H9 (cell line): ENCODE measurements around the gene SS18. TPM values are rescaled to one million over a fixed set of nuclear protein-coding genes. Genes with fewer than 3 reads are reported as not detected.
"Not testable (repeated sequence)": the region's sequence is repeated elsewhere in the genome, so short reads cannot be mapped to it uniquely, and the experiment has no call there.

ENCODE experiments used
- DNase-seq: peaks from one replicate; pipeline ENCODE4 v3.0.0-alpha.2; 2017
- H2AFZ ChIP-seq: one replicate; pipeline ENCODE4 v1.6.1; 2013; ENCODE audit warnings: mild to moderate bottlenecking, low read length, control low read depth, moderate library complexity
- H2AK5ac ChIP-seq: 2 replicates; pipeline ENCODE4 v1.6.1; 2013; ENCODE audit warnings: low read length, control low read depth, mixed read lengths; ENCODE audit not compliant: insufficient read length
- H2BK120ac ChIP-seq: one replicate; pipeline ENCODE4 v1.6.1; 2013; ENCODE audit warnings: low read depth, mild to moderate bottlenecking, low read length, control low read depth, inconsistent platforms; ENCODE audit not compliant: poor library complexity, severe bottlenecking
- H2BK12ac ChIP-seq: 2 replicates; pipeline ENCODE4 v1.6.1; 2013; ENCODE audit warnings: low read length, control low read depth, mixed read lengths, low read depth; ENCODE audit not compliant: insufficient read length
- H2BK15ac ChIP-seq: 2 replicates; pipeline ENCODE4 v1.6.1; 2013; ENCODE audit warnings: low read depth, low read length, control low read depth
- H2BK20ac ChIP-seq: one replicate; pipeline ENCODE4 v1.6.1; 2013; ENCODE audit warnings: low read depth, mild to moderate bottlenecking, low read length, control low read depth, inconsistent platforms; ENCODE audit not compliant: poor library complexity, severe bottlenecking
- H2BK5ac ChIP-seq: 2 replicates; pipeline ENCODE4 v1.6.1; 2013; ENCODE audit warnings: low read length, control low read depth, mixed read lengths; ENCODE audit not compliant: insufficient read length
- H3K14ac ChIP-seq: 2 replicates; pipeline ENCODE4 v1.6.1; 2013; ENCODE audit warnings: low read length, control low read depth; ENCODE audit not compliant: insufficient read depth
- H3K18ac ChIP-seq: 2 replicates; pipeline ENCODE4 v1.6.1; 2013; ENCODE audit warnings: low read depth, mild to moderate bottlenecking, mixed read lengths, low read length, control low read depth; ENCODE audit not compliant: insufficient read length
- H3K23ac ChIP-seq: 2 replicates; pipeline ENCODE4 v1.6.1; 2013; ENCODE audit warnings: low read length, control low read depth, mixed read lengths, low read depth; ENCODE audit not compliant: insufficient read length
- H3K23me2 ChIP-seq: 2 replicates; pipeline ENCODE4 v1.6.1; 2013; ENCODE audit warnings: low read depth, mild to moderate bottlenecking, mixed read lengths, low read length, control low read depth; ENCODE audit not compliant: insufficient read length, poor library complexity, severe bottlenecking
- H3K27ac ChIP-seq: 2 replicates; pipeline ENCODE4 v1.5.1; 2013; ENCODE audit warnings: low read length, control low read depth, mixed read lengths, low read depth; ENCODE audit not compliant: insufficient read length
- H3K27me3 ChIP-seq: 2 replicates; pipeline ENCODE4 v1.6.1; 2013; ENCODE audit warnings: low read length, control low read depth, inconsistent platforms; ENCODE audit not compliant: insufficient read depth
- H3K4ac ChIP-seq: 2 replicates; pipeline ENCODE4 v1.6.1; 2013; ENCODE audit warnings: low read depth, mild to moderate bottlenecking, control low read depth, inconsistent platforms, low read length, moderate library complexity
- H3K4me1 ChIP-seq: 2 replicates; pipeline ENCODE4 v1.6.1; 2013; ENCODE audit warnings: low read length, control low read depth, inconsistent platforms; ENCODE audit not compliant: insufficient read depth
- H3K4me2 ChIP-seq: 2 replicates; pipeline ENCODE4 v1.6.1; 2013; ENCODE audit warnings: low read length, control low read depth, mixed read lengths; ENCODE audit not compliant: insufficient read length, insufficient read depth
- H3K56ac ChIP-seq: 2 replicates; pipeline ENCODE4 v1.6.1; 2013; ENCODE audit warnings: low read depth, mild to moderate bottlenecking, mixed read lengths, low read length, control low read depth; ENCODE audit not compliant: insufficient read length
- H3K79me1 ChIP-seq: 2 replicates; pipeline ENCODE4 v1.6.1; 2013; ENCODE audit warnings: low read depth, mild to moderate bottlenecking, moderate library complexity, low read length, control low read depth, inconsistent platforms; ENCODE audit not compliant: insufficient read depth, poor library complexity, severe bottlenecking
- H3K79me2 ChIP-seq: 2 replicates; pipeline ENCODE4 v1.6.1; 2013; ENCODE audit warnings: low read length, control low read depth, inconsistent platforms; ENCODE audit not compliant: insufficient read depth
- H3K9ac ChIP-seq: 2 replicates; pipeline ENCODE4 v1.6.1; 2013; ENCODE audit warnings: low read length, control low read depth, mixed read lengths; ENCODE audit not compliant: insufficient read length; ENCODE audit errors: extremely low read depth
- H3K9me3 ChIP-seq: one replicate; pipeline ENCODE4 v1.6.1; 2013; ENCODE audit warnings: low read depth, low read length, inconsistent platforms; ENCODE audit not compliant: control insufficient read depth
- H3T11ph ChIP-seq: one replicate; pipeline ENCODE4 v1.6.1; 2013; ENCODE audit warnings: mild to moderate bottlenecking, low read length, control low read depth, inconsistent platforms
- H4K20me1 ChIP-seq: one replicate; pipeline ENCODE4 v1.6.1; 2013; ENCODE audit not compliant: control insufficient read depth, insufficient read length, insufficient read depth
- H4K5ac ChIP-seq: 2 replicates; pipeline ENCODE4 v1.6.1; 2013; ENCODE audit warnings: low read depth, mild to moderate bottlenecking, mixed read lengths, low read length, control low read depth; ENCODE audit not compliant: insufficient read length
- H4K8ac ChIP-seq: replicated peaks from 2 replicates; pipeline ENCODE4 v1.6.1; 2013; ENCODE audit warnings: low read length, control low read depth, mixed read lengths, low read depth; ENCODE audit not compliant: insufficient read length
- H4K91ac ChIP-seq: 2 replicates; pipeline ENCODE4 v1.6.1; 2013; ENCODE audit warnings: low read depth, mild to moderate bottlenecking, moderate library complexity, mixed read lengths, low read length, control low read depth; ENCODE audit not compliant: insufficient read length
- H3K27ac Mint-ChIP-seq, 3 experiments: 2 replicates in 2 of 3; 3 replicates in 1 of 3; pipeline ENCODE4 v1.8.0; 2020 to 2021; ENCODE audit warnings: mixed read lengths in 3 of 3, mild to moderate bottlenecking in 1 of 3, moderate library complexity in 1 of 3
- H3K27me3 Mint-ChIP-seq: 2 replicates; pipeline ENCODE4 v1.8.0; 2021; ENCODE audit warnings: low read depth, mild to moderate bottlenecking, moderate library complexity, mixed read lengths
- H3K36me3 Mint-ChIP-seq, 3 experiments: 2 replicates in 2 of 3; 3 replicates in 1 of 3; pipeline ENCODE4 v1.8.0; 2020 to 2021; ENCODE audit warnings: low read depth in 3 of 3, mixed read lengths in 3 of 3; ENCODE audit not compliant: insufficient read depth in 1 of 3
- H3K4me1 Mint-ChIP-seq, 2 experiments: 2 replicates each; pipeline ENCODE4 v1.8.0; 2020; ENCODE audit warnings: mixed read lengths in 2 of 2
- H3K4me3 Mint-ChIP-seq, 2 experiments: 2 replicates in 1 of 2; 3 replicates in 1 of 2; pipeline ENCODE4 v1.8.0; 2020 to 2021; ENCODE audit warnings: mild to moderate bottlenecking in 2 of 2, mixed read lengths in 2 of 2, moderate library complexity in 1 of 2
- H3K9me3 Mint-ChIP-seq, 2 experiments: 2 replicates in 1 of 2; 3 replicates in 1 of 2; pipeline ENCODE4 v1.8.0; 2020; ENCODE audit warnings: mild to moderate bottlenecking in 2 of 2, mixed read lengths in 2 of 2, moderate library complexity in 1 of 2
- WGBS: extraction: QIAGEN DNeasy Blood & Tissue Kit; methylation state at CpG from one replicate; pipeline ENCODE4 v1.1.7; 2013; ENCODE audit warnings: missing lambda C conversion rate, low lambda C conversion rate, mixed read lengths; ENCODE audit not compliant: insufficient read length; ENCODE audit errors: extremely low coverage; 5-methylcytosine and 5-hydroxymethylcytosine counted together
- total RNA-seq: library from RNA; stranded (reverse); gene quantifications from 2 replicates; pipeline ENCODE4 v1.2.1, GENCODE V29; 2021
- TF ChIP-seq, protein P1 (sequence below): fragments of 200-600 bp; sonication (generic); conservative IDR thresholded peaks from 3 replicates; pipeline ENCODE4 v1.8.0; 2021; ENCODE audit warnings: antibody characterized with exemption, mild to moderate bottlenecking

The SS18 gene
- total RNA-seq, 1 experiment from 2014 or later, result 87.9 TPM

DNA sequence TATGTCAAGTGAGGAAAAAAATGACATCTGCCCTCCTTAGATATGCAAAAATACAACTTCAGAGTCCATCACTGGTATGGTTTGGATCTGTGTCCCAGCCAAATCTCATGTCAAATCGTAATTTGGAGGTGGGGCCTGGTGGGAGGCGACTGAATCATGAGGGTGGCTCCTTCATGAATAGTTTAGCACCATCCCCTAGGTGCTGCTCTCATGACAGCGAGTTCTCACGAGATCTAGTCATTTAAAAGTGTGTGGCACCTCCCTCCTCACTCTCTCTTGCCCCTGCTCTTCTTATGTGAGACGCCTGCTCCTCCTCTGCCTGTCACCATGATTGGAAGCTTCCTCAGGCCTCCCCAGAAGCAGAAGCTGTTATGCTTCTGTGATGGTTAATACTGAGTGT lies 37.4 kb upstream of the SS18 start:
- Histone ChIP-seq H2BK15ac (no peak overlapping the region), H3T11ph (no peak overlapping the region), H4K8ac (no peak overlapping the region), H3K27me3 (no peaks in the 10 kb centered on the region), H2BK120ac (no peak overlapping the region), H3K9ac (no peak overlapping the region), H3K9me3 (no peaks in the 10 kb centered on the region), H4K20me1 (no peaks in the 10 kb centered on the region), H3K79me1 (no peaks in the 10 kb centered on the region), H3K27ac (no peak overlapping the region), H3K23me2 (no peaks in the 10 kb centered on the region), H2BK12ac (no peak overlapping the region), H2BK5ac (no peak overlapping the region), H3K4ac (no peak overlapping the region), H4K5ac (no peak overlapping the region), H3K14ac (no peak overlapping the region), H2AFZ (no peak overlapping the region), H2AK5ac (no peak overlapping the region), H3K23ac (no peak overlapping the region), H4K91ac (no peak overlapping the region), H3K79me2 (no peaks in the 10 kb centered on the region), H3K4me1 (no peaks in the 10 kb centered on the region), H3K4me2 (no peak overlapping the region), H2BK20ac (no peak overlapping the region), H3K56ac (no peak overlapping the region), H3K18ac (no peak overlapping the region)
- Mint-ChIP-seq H3K4me1 (no peaks in the 10 kb centered on the region), H3K27me3 (no peaks in the 10 kb centered on the region), H3K9me3 (peaks cover 3 to 11% of the 10 kb centered on the region in 2 experiments; a peak in 3 of 5 replicates), H3K4me3 (no peak overlapping the region), H3K27ac (no peak overlapping the region), H3K36me3 (peaks cover 0 to 4% (median 3%) of the 10 kb centered on the region in 3 experiments; a peak in 2 of 7 replicates)
- TF ChIP-seq, protein P1, sequence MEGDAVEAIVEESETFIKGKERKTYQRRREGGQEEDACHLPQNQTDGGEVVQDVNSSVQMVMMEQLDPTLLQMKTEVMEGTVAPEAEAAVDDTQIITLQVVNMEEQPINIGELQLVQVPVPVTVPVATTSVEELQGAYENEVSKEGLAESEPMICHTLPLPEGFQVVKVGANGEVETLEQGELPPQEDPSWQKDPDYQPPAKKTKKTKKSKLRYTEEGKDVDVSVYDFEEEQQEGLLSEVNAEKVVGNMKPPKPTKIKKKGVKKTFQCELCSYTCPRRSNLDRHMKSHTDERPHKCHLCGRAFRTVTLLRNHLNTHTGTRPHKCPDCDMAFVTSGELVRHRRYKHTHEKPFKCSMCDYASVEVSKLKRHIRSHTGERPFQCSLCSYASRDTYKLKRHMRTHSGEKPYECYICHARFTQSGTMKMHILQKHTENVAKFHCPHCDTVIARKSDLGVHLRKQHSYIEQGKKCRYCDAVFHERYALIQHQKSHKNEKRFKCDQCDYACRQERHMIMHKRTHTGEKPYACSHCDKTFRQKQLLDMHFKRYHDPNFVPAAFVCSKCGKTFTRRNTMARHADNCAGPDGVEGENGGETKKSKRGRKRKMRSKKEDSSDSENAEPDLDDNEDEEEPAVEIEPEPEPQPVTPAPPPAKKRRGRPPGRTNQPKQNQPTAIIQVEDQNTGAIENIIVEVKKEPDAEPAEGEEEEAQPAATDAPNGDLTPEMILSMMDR, result no peak
- no CpG with 5 or more reads among the region's 5 CpGs for WGBS
- no peak for DNase-seq

DNA sequence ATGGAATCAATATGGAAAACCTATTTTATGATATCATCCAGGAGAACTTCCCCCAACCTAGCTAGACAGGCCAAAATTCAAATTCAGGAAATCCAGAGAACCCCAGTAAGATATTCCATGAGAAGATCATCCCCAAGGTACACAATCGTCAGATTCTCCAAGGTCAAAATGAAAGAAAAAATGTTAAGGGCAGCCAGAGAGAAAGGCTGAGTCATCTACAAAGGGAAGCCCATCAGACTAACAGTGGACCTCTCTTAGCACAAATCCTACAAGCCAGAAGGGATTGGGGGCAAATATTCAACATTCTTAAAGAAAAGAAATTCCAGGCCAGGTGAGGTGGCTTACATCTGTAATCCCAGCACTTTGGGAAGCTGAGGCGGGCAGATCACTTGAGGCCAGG lies 31.6 kb upstream of the SS18 start:
- H4K20me1 ChIP-seq, H3K14ac ChIP-seq, H3K4me1 Mint-ChIP-seq, H3K4me3 Mint-ChIP-seq, H3K23me2 ChIP-seq, H3K4ac ChIP-seq, H3K9me3 ChIP-seq, H3K79me2 ChIP-seq, DNase-seq, H3K9ac ChIP-seq, H2BK20ac ChIP-seq, H3K27ac Mint-ChIP-seq, H4K5ac ChIP-seq, H3K18ac ChIP-seq, H3K79me1 ChIP-seq, H3K23ac ChIP-seq, H2BK15ac ChIP-seq, H3K4me2 ChIP-seq, H2BK120ac ChIP-seq, H3K27me3 Mint-ChIP-seq, H3K4me1 ChIP-seq, H3K27ac ChIP-seq, H3T11ph ChIP-seq, H3K56ac ChIP-seq, H4K91ac ChIP-seq, H2BK12ac ChIP-seq, H2BK5ac ChIP-seq, H4K8ac ChIP-seq, H3K27me3 ChIP-seq, H2AFZ ChIP-seq, H2AK5ac ChIP-seq: not testable (repeated sequence)
- Mint-ChIP-seq H3K36me3 (peaks cover 2 to 15% (median 3%) of the 10 kb centered on the region in 3 experiments; a peak in 5 of 7 replicates), H3K9me3 (peaks cover 11 to 24% of the 10 kb centered on the region in 2 experiments)
- WGBS, result no CpG with 5 or more reads among the region's 2 CpGs
